Left hindlimb (tissue), 1 donor: Measurements from ENCODE around the gene FBLN1.
"Not testable (repeated sequence)": the region's sequence is repeated elsewhere in the genome, so short reads cannot be mapped to it uniquely, and the experiment has no call there.

Source experiments
- DNase-seq: peaks from one replicate; pipeline ENCODE4 v3.0.0-alpha.2; 2018

FBLN1 gene

GRCh38 chr22:45477366-45478107, 25.1 kb upstream of the FBLN1 start:
- DNase-seq: no peak

GRCh38 chr22:45478108-45478771, 24.4 kb upstream of the FBLN1 start:
- DNase-seq: no peak

- no peak for DNase-seq
Measured at GRCh38 chr22:45480717-45481116, 22.0 kb upstream of the FBLN1 start.

GRCh38 chr22:45481661-45482060, 21.0 kb upstream of the FBLN1 start:
- no peak for DNase-seq

- DNase-seq: no peak
Measured at GRCh38 chr22:45482169-45482568, 20.5 kb upstream of the FBLN1 start.

GRCh38 chr22:45483319-45483718, 19.4 kb upstream of the FBLN1 start:
- no peak for DNase-seq

GRCh38 chr22:45483918-45484499, 18.7 kb upstream of the FBLN1 start:
- DNase-seq: no peak

- no peak for DNase-seq
Measured at GRCh38 chr22:45484742-45485141, 17.9 kb upstream of the FBLN1 start.

- DNase-seq: no peak
Measured at GRCh38 chr22:45485261-45485660, 17.4 kb upstream of the FBLN1 start.

GRCh38 chr22:45488764-45489370, 13.8 kb upstream of the FBLN1 start:
- DNase-seq: no peak

GRCh38 chr22:45490836-45491235, 11.8 kb upstream of the FBLN1 start:
- no peak for DNase-seq

- no peak for DNase-seq
Measured at GRCh38 chr22:45491841-45492240, 10.8 kb upstream of the FBLN1 start.

- no peak for DNase-seq
Measured at GRCh38 chr22:45493286-45493771, 9.4 kb upstream of the FBLN1 start.

- DNase-seq: not testable (repeated sequence)
Measured at GRCh38 chr22:45494306-45494705, 8.4 kb upstream of the FBLN1 start.

- not testable (repeated sequence) for DNase-seq
Measured at GRCh38 chr22:45495616-45496015, 7.1 kb upstream of the FBLN1 start.

GRCh38 chr22:45496451-45496941, 6.2 kb upstream of the FBLN1 start:
- DNase-seq: no peak

GRCh38 chr22:45497351-45498145, 5.1 kb upstream of the FBLN1 start:
- no peak for DNase-seq

- DNase-seq: no peak
Measured at GRCh38 chr22:45499746-45500145, 2.9 kb upstream of the FBLN1 start.

GRCh38 chr22:45503050-45503815, 550 bp downstream of the FBLN1 start:
- DNase-seq: no peak

GRCh38 chr22:45503816-45504372, 1.2 kb downstream of the FBLN1 start:
- DNase-seq: no peak
